B cell (primary cell): ENCODE results near the gene ANKRD17. TPM values are rescaled to one million over a fixed set of nuclear protein-coding genes. Genes with fewer than 3 reads are reported as not detected.

ENCODE experiments used
- ATAC-seq: fragments of 200-7000 bp; cut with Tn5 transposase; one replicate; pipeline ENCODE4 v1.10.0; 2021; ENCODE audit warnings: low read depth, mild to moderate bottlenecking, moderate number of reproducible peaks, moderate library complexity
- CTCF ChIA-PET: fragments of 350-600 bp; sonication (Branson Sonifier 250); formaldehyde crosslinking; loops from one replicate; lab custom pipeline; 2021; ENCODE audit warnings: antibody characterized with exemption, inconsistent platforms; lab: Charles Lee
- POLR2A ChIA-PET: fragments of 350-600 bp; sonication (Branson Sonifier 250); formaldehyde crosslinking; loops from one replicate; lab custom pipeline; 2021; ENCODE audit warnings: antibody characterized with exemption; lab: Charles Lee
- DNase-seq: peaks from one replicate; pipeline ENCODE4 v3.0.0; 2013
- H2AFZ ChIP-seq: 2 replicates; pipeline ENCODE4 v1.6.1; 2012; ENCODE audit warnings: mild to moderate bottlenecking, low read depth, low read length; ENCODE audit not compliant: insufficient read depth, poor library complexity, severe bottlenecking
- H3K27ac ChIP-seq, 2 donors: 1 replicate in 1 of 2; 2 replicates in 1 of 2; pipeline ENCODE4 v1.5.1; 2012 to 2013; ENCODE audit warnings: low read length in 2 of 2, mild to moderate bottlenecking in 2 of 2, moderate library complexity in 1 of 2
- H3K27me3 ChIP-seq, 4 experiments: fragments of 200-600 bp in 1 of 4; sonication (generic) in 1 of 4; replicated peaks in 1 of 4; 1 replicate in 2 of 4; 2 replicates in 2 of 4; pipeline versions ENCODE4 v1.6.1 to v1.7.0; 2013 to 2016; ENCODE audit warnings: low read length in 3 of 4, mild to moderate bottlenecking in 2 of 4, mixed read lengths in 1 of 4, moderate library complexity in 1 of 4; ENCODE audit not compliant: insufficient read depth in 4 of 4, control insufficient read depth in 3 of 4; ENCODE audit errors: control extremely low read depth in 1 of 4
- H3K36me3 ChIP-seq, 2 experiments: replicated peaks in 1 of 2; 1 replicate in 1 of 2; 2 replicates in 1 of 2; pipeline versions ENCODE4 v1.6.1 to v1.7.1; 2013; ENCODE audit warnings: low read length in 1 of 2; ENCODE audit not compliant: insufficient read depth in 2 of 2, control insufficient read depth in 1 of 2; ENCODE audit errors: control extremely low read depth in 1 of 2, extremely low read depth in 1 of 2
- H3K4me1 ChIP-seq, 2 donors: fragments of 200-600 bp in 1 of 2; sonication (generic) in 1 of 2; 1 replicate in 1 of 2; 2 replicates in 1 of 2; pipeline versions ENCODE4 v1.5.1 to v1.6.1; 2013 to 2017; ENCODE audit warnings: low read length in 2 of 2; ENCODE audit not compliant: control insufficient read depth in 2 of 2, insufficient read depth in 2 of 2
- H3K4me2 ChIP-seq: replicated peaks from 2 replicates; pipeline ENCODE3; 2012; ENCODE audit warnings: mild to moderate bottlenecking, low read depth, low read length; ENCODE audit not compliant: poor library complexity, severe bottlenecking
- H3K4me3 ChIP-seq, 5 experiments: fragments of 200-600 bp in 1 of 5; sonication (generic) in 1 of 5; 1 replicate in 3 of 5; 2 replicates in 2 of 5; pipeline versions ENCODE4 v1.5.1 to v1.7.0; 2011 to 2016; ENCODE audit warnings: low read length in 4 of 5, mild to moderate bottlenecking in 4 of 5, low read depth in 2 of 5, control low read depth in 1 of 5, moderate library complexity in 1 of 5; ENCODE audit not compliant: insufficient read depth in 1 of 5; ENCODE audit errors: control extremely low read depth in 1 of 5, extremely low read depth in 1 of 5
- H3K79me2 ChIP-seq: fragments of 200-600 bp; sonication (generic); one replicate; pipeline ENCODE4 v1.6.0; 2016; ENCODE audit warnings: low read length; ENCODE audit not compliant: control insufficient read depth, insufficient read depth
- H3K9ac ChIP-seq: fragments of 200-600 bp; sonication (generic); 2 replicates; pipeline ENCODE4 v1.6.1; 2017; ENCODE audit warnings: mild to moderate bottlenecking, low read length, moderate library complexity
- H3K9me3 ChIP-seq, 3 donors: one replicate each; pipeline versions ENCODE4 v1.6.1 to v1.7.1; 2013; ENCODE audit warnings: low read length in 2 of 3; ENCODE audit not compliant: control insufficient read depth in 2 of 3, insufficient read depth in 1 of 3; ENCODE audit errors: control extremely low read depth in 1 of 3
- H4K20me1 ChIP-seq: 2 replicates; pipeline ENCODE4 v1.6.0; 2012; ENCODE audit warnings: mild to moderate bottlenecking, low read length; ENCODE audit not compliant: insufficient read depth, control insufficient read depth, poor library complexity, severe bottlenecking
- H3K27ac Mint-ChIP-seq: one replicate; pipeline ENCODE4 v1.8.0; 2021; ENCODE audit warnings: mixed read lengths
- H3K27me3 Mint-ChIP-seq: one replicate; pipeline ENCODE4 v1.8.0; 2021; ENCODE audit warnings: mixed read lengths
- H3K4me1 Mint-ChIP-seq: one replicate; pipeline ENCODE4 v1.8.0; 2021; ENCODE audit warnings: mixed read lengths
- H3K4me3 Mint-ChIP-seq: one replicate; pipeline ENCODE4 v1.8.0; 2021; ENCODE audit warnings: mixed read lengths
- H3K9me3 Mint-ChIP-seq: one replicate; pipeline ENCODE4 v1.8.0; 2022; ENCODE audit warnings: mixed read lengths; ENCODE audit not compliant: insufficient read depth
- EZH2 ChIP-seq: IDR thresholded peaks from 2 replicates; pipeline ENCODE4 v1.6.1; 2012; ENCODE audit warnings: borderline replicate concordance, low read depth, mild to moderate bottlenecking, moderate library complexity, low read length; ENCODE audit not compliant: insufficient read depth, poor library complexity, severe bottlenecking
- WGBS: methylation state at CpG from one replicate; pipeline ENCODE4 v1.1.5; 2013; ENCODE audit warnings: missing lambda C conversion rate; ENCODE audit not compliant: insufficient coverage; 5-methylcytosine and 5-hydroxymethylcytosine counted together
- intact Hi-C: fragments of 100-400 bp; cut with micrococcal nuclease; formaldehyde crosslinking; loops from one replicate; pipeline ENCODE4 v1.10.0; 2022
- polyA plus RNA-seq: library from polyadenylated mRNA; depleted of rRNA; stranded (reverse); fragments of >200 nt; gene quantifications from 2 replicates; pipeline ENCODE4 v1.2.3, GENCODE V29; 2012
- total RNA-seq, 2 donors: library from RNA; stranded (reverse); fragments of 120-200 nt in 1 of 2; gene quantifications; 1 replicate in 1 of 2; 2 replicates in 1 of 2; pipeline versions ENCODE4 v1.2.3 to v1.2.4, GENCODE V29; 2013 to 2022
- TF ChIP-seq, protein P1 (sequence below): fragments of 200-600 bp; IDR thresholded peaks from one replicate; pipeline ENCODE4 v1.8.0; 2022; ENCODE audit warnings: antibody characterized with exemption, mild to moderate bottlenecking

ANKRD17 gene
- total and polyA plus RNA-seq, 2 donors (not counting 1 experiment from before 2014, with no cell fraction given) = 15.8 to 69.4 TPM

- Histone ChIP-seq H4K20me1 (no peaks in the 10 kb centered on the region), H3K79me2 (peaks cover 2% of the 10 kb centered on the region), H3K4me2 (no peak overlapping the region), H3K9me3 (no peaks in the 10 kb centered on the region), H3K27ac (no peak overlapping the region), H3K4me1 (no peaks in the 10 kb centered on the region), H3K36me3 (peaks cover 19 to 53% of the 10 kb centered on the region in 2 experiments), H3K4me3 (no peak overlapping the region), H3K27me3 (no peaks in the 10 kb centered on the region), H3K9ac (no peak overlapping the region), H2AFZ (no peak overlapping the region)
- Mint-ChIP-seq H3K27ac (no peak overlapping the region), H3K4me1 (no peaks in the 10 kb centered on the region), H3K9me3 (no peaks in the 10 kb centered on the region), H3K27me3 (no peaks in the 10 kb centered on the region), H3K4me3 (no peak overlapping the region)
- DNase-seq (no peak), ATAC-seq (no peak)
- ChIA-PET CTCF (no interaction called here), POLR2A (no interaction called here)
- no CpG with 5 or more reads among the region's 4 CpGs for WGBS
- TF ChIP-seq EZH2 = no peak
- TF ChIP-seq, protein P1, sequence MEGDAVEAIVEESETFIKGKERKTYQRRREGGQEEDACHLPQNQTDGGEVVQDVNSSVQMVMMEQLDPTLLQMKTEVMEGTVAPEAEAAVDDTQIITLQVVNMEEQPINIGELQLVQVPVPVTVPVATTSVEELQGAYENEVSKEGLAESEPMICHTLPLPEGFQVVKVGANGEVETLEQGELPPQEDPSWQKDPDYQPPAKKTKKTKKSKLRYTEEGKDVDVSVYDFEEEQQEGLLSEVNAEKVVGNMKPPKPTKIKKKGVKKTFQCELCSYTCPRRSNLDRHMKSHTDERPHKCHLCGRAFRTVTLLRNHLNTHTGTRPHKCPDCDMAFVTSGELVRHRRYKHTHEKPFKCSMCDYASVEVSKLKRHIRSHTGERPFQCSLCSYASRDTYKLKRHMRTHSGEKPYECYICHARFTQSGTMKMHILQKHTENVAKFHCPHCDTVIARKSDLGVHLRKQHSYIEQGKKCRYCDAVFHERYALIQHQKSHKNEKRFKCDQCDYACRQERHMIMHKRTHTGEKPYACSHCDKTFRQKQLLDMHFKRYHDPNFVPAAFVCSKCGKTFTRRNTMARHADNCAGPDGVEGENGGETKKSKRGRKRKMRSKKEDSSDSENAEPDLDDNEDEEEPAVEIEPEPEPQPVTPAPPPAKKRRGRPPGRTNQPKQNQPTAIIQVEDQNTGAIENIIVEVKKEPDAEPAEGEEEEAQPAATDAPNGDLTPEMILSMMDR = no peak
- intact Hi-C loops = no loop called here
Observed at GRCh38 chr4:73098016-73098415, 160.6 kb downstream of the ANKRD17 start.

DNA sequence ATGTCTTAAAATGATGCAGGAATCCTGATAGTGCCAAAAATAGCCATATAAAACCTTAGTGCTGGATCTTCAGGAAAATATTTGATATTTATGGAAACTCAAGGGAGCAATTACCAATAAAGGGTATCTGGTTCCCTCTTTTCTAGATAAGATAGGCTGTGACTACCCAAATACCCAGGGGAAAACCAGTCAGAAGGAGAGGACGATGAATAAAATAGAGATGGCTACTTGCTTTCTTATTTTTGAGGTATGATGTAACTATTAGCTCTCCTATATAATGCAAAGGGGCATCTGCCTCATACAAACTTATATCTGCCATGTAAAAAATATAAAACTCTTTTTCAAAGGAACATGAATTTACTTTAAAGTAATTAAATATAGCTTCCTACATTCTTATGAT, 165.7 kb downstream of the ANKRD17 start:
- ATAC-seq (no peak), DNase-seq (no peak)
- Mint-ChIP-seq H3K4me1 (no peaks in the 10 kb centered on the region), H3K4me3 (no peak overlapping the region), H3K27ac (no peak overlapping the region), H3K27me3 (no peaks in the 10 kb centered on the region), H3K9me3 (no peaks in the 10 kb centered on the region)
- POLR2A ChIA-PET = no interaction called here
- Histone ChIP-seq H3K4me1 (no peaks in the 10 kb centered on the region), H3K27me3 (no peaks in the 10 kb centered on the region), H3K27ac (no peak overlapping the region), H2AFZ (no peak overlapping the region), H3K9me3 (no peaks in the 10 kb centered on the region), H3K79me2 (peaks cover 3% of the 10 kb centered on the region), H3K4me3 (no peak overlapping the region), H3K36me3 (peaks cover 20 to 45% of the 10 kb centered on the region in 2 experiments), H3K4me2 (no peak overlapping the region), H3K9ac (no peak overlapping the region), H4K20me1 (no peaks in the 10 kb centered on the region)
- intact Hi-C loops = no loop called here
- CTCF ChIA-PET = interaction anchor here (0.7 kb wide), 1 partner anchor 26 kb away, joined by 3 read pairs; no protein-coding TSS in a partner anchor
- TF ChIP-seq, protein P1 = no peak
- TF ChIP-seq EZH2 = no peak
- WGBS = no CpG with 5 or more reads among the region's 1 CpG
